Right atrium auricular region (tissue), 2 donors: Measurements from ENCODE around the gene SHC4. TPM values are rescaled to one million over a fixed set of nuclear protein-coding genes. Genes with fewer than 3 reads are reported as not detected.

Experiments
- DNase-seq: peaks from one replicate; pipeline ENCODE4 v3.0.0-alpha.2; 2019; ENCODE audit warnings: low spot score
- H3K27ac ChIP-seq, 2 donors: fragments of 200-600 bp; sonication (generic); 1 replicate in 1 of 2; 2 replicates in 1 of 2; pipeline ENCODE4 v1.5.1; 2016 to 2019
- H3K27me3 ChIP-seq, 2 donors: fragments of 200-600 bp; sonication (generic); one replicate each; pipeline versions ENCODE4 v1.5.1 to v1.6.0; 2017 to 2019
- H3K36me3 ChIP-seq: fragments of 200-600 bp; sonication (generic); one replicate; pipeline ENCODE4 v1.5.1; 2016
- H3K4me1 ChIP-seq, 2 donors: fragments of 200-600 bp; sonication (generic); one replicate each; pipeline versions ENCODE4 v1.5.1 to v1.6.0; 2017 to 2019
- H3K4me3 ChIP-seq, 2 donors: fragments of 200-600 bp; sonication (generic); 1 replicate in 1 of 2; 2 replicates in 1 of 2; pipeline ENCODE4 v1.5.1; 2017 to 2019; ENCODE audit warnings: mild to moderate bottlenecking in 1 of 2, moderate library complexity in 1 of 2
- H3K9me3 ChIP-seq, 2 donors: fragments of 200-600 bp; sonication (generic); one replicate each; pipeline ENCODE4 v1.5.1; 2019
- CTCF ChIP-seq, 2 donors: fragments of 200-600 bp; sonication (generic); IDR thresholded peaks; one replicate each; pipeline ENCODE4 v1.5.1; 2019; ENCODE audit warnings: antibody characterized with exemption in 2 of 2
- total RNA-seq, 2 donors: library from RNA; depleted of rRNA; stranded (reverse); fragments of >200 nt; gene quantifications; one replicate each; pipeline ENCODE4 v1.1.0, GENCODE V29; 2016

Gene SHC4
- total RNA-seq, 2 donors from 2014 or later, result 4.9 to 5.3 TPM

- TF ChIP-seq CTCF (IDR thresholded peaks at IDR 0.05), result no peak
- Histone ChIP-seq H3K4me1 (no peaks in the 10 kb centered on the region), H3K27me3 (no peaks in the 10 kb centered on the region), H3K4me3 (no peak overlapping the region), H3K9me3 (no peaks in the 10 kb centered on the region), H3K27ac (peak overlapping the region in 1 of 2 donors; percentile 18), H3K36me3 (no peaks in the 10 kb centered on the region)
- no peak for DNase-seq
These were observed 178.0 kb downstream of the SHC4 start for GRCh38 chr15:48785712-48786111.

GRCh38 chr15:48785195-48785594 is 178.5 kb downstream of the SHC4 start:
- no peak for DNase-seq
- Histone ChIP-seq H3K9me3 (no peaks in the 10 kb centered on the region), H3K4me1 (no peaks in the 10 kb centered on the region), H3K36me3 (no peaks in the 10 kb centered on the region), H3K4me3 (no peak overlapping the region), H3K27ac (peak overlapping the region in 1 of 2 donors; percentile 18), H3K27me3 (no peaks in the 10 kb centered on the region)
- TF ChIP-seq CTCF (IDR thresholded peaks at IDR 0.05), result no peak

- Histone ChIP-seq H3K36me3 (no peaks in the 10 kb centered on the region), H3K4me3 (no peak overlapping the region), H3K9me3 (no peaks in the 10 kb centered on the region), H3K27me3 (no peaks in the 10 kb centered on the region), H3K4me1 (no peaks in the 10 kb centered on the region), H3K27ac (peak overlapping the region in 1 of 2 donors; percentile 18)
- no peak for TF ChIP-seq CTCF (IDR thresholded peaks at IDR 0.05)
- DNase-seq, result no peak
These were observed 179.0 kb downstream of the SHC4 start for GRCh38 chr15:48784756-48785155.

- Histone ChIP-seq H3K9me3 (no peaks in the 10 kb centered on the region), H3K27me3 (no peaks in the 10 kb centered on the region), H3K27ac (no peak overlapping the region), H3K36me3 (no peaks in the 10 kb centered on the region), H3K4me1 (no peaks in the 10 kb centered on the region), H3K4me3 (no peak overlapping the region)
- DNase-seq, result no peak
- TF ChIP-seq CTCF (IDR thresholded peaks at IDR 0.05), result no peak
These were observed 180.8 kb downstream of the SHC4 start for GRCh38 chr15:48782911-48783310.

- no peak for DNase-seq
- no peaks in the 10 kb centered on the region for H3K9me3 ChIP-seq
- TF ChIP-seq CTCF (IDR thresholded peaks at IDR 0.05), result no peak
- no peaks in the 10 kb centered on the region for H3K27me3 ChIP-seq
- H3K4me1 ChIP-seq, result no peaks in the 10 kb centered on the region
- no peak overlapping the region for H3K4me3 ChIP-seq
- H3K36me3 ChIP-seq, result no peaks in the 10 kb centered on the region
- no peak overlapping the region for H3K27ac ChIP-seq
These were observed 182.1 kb downstream of the SHC4 start for GRCh38 chr15:48781481-48782081.

GRCh38 chr15:48781017-48781416 is 182.7 kb downstream of the SHC4 start:
- Histone ChIP-seq H3K4me1 (no peaks in the 10 kb centered on the region), H3K9me3 (no peaks in the 10 kb centered on the region), H3K27me3 (no peaks in the 10 kb centered on the region), H3K27ac (no peak overlapping the region), H3K4me3 (no peak overlapping the region), H3K36me3 (no peaks in the 10 kb centered on the region)
- TF ChIP-seq CTCF (IDR thresholded peaks at IDR 0.05), result no peak
- DNase-seq, result no peak
